Measurements from ENCODE around the gene OCA2. TPM values are rescaled to one million over a fixed set of nuclear protein-coding genes. Genes with fewer than 3 reads are reported as not detected.

The OCA2 gene
- total and polyA plus RNA-seq, 2 of the 13 experiments (the other 11 are each of a cell fraction or from before 2014, with no cell fraction given): 0.02 to 0.05 TPM

- H3K4me2 ChIP-seq (ENCODE audit: low read depth, low read length): no peak overlapping the region
- H3K9me3 ChIP-seq (ENCODE audit: low read length): no peaks in the 10 kb centered on the region
- no peak overlapping the region for H3K4me3 ChIP-seq (replicated peaks in 1 of 3; ENCODE audit: insufficient read depth in 1 of 3, low read depth in 2 of 3, low read length in 3 of 3)
- intact Hi-C loops (cut with micrococcal nuclease; ENCODE audit: unreplicated experiment) (no loop called here), in situ Hi-C loops (cut with HindIII; ENCODE audit: extremely low pct_ligation_motif_present, low pct_unique_long_range_greater_than_20kb) (no loop called here)
- ATAC-seq (no peak), FAIRE-seq (no peak), DNase-seq (ENCODE audit: low spot score) (no peak)
- H2AFZ ChIP-seq (ENCODE audit: low read length): no peak overlapping the region
- no peaks in the 10 kb centered on the region for H3K79me2 ChIP-seq (ENCODE audit: insufficient read depth, low read length)
- H3K9ac ChIP-seq (ENCODE audit: insufficient read depth, low read depth, low read length): no peak overlapping the region
- CTCF ChIA-PET (ENCODE audit: low intra/inter-chr PET ratio, low total read pairs): no interaction called here
- H3K27me3 ChIP-seq (ENCODE audit: control insufficient read depth in 1 of 2, insufficient read depth in 2 of 2, low read length in 2 of 2): peaks cover 8 to 57% of the 10 kb centered on the region in 2 experiments
- no TSS peak for BruUV-seq (replicated peaks)
- H3K36me3 ChIP-seq (replicated peaks in 1 of 2; ENCODE audit: control insufficient read depth in 1 of 2, insufficient read depth in 2 of 2, low read length in 2 of 2): no peaks in the 10 kb centered on the region
- H4K20me1 ChIP-seq (ENCODE audit: insufficient read depth, low read length): no peaks in the 10 kb centered on the region
- POLR2A ChIA-PET: no interaction called here
- peaks cover 18% of the 10 kb centered on the region for H3K4me1 ChIP-seq (ENCODE audit: insufficient read depth, low read length)
- TF ChIP-seq ZBTB7A (CRISPR knock-in tag; IDR thresholded peaks at IDR 0.05): no peak
- TF ChIP-seq HNRNPK (IDR thresholded peaks at IDR 0.05; ENCODE audit: low read depth, low read length, poor library complexity, severe bottlenecking): no peak
- no peak for TF ChIP-seq CENPBD1 (CRISPR knock-in tag; IDR thresholded peaks at IDR 0.05; ENCODE audit: borderline replicate concordance, low read depth)
- no peak for TF ChIP-seq ZNF883 (CRISPR knock-in tag; IDR thresholded peaks at IDR 0.05; ENCODE audit: not compliant biosample characterization)
- no peak for TF ChIP-seq ZNF281 (CRISPR knock-in tag; IDR thresholded peaks at IDR 0.05; ENCODE audit: borderline replicate concordance)
- WGBS (ENCODE audit: low lambda C conversion rate): 70% methylated on average over 8 of the region's 10 CpGs
- H3K27ac ChIP-seq (ENCODE audit: extremely low read length, insufficient read depth, low read length): no peak overlapping the region
Measured at GRCh38 chr15:28104326-28104725, 5.2 kb upstream of the OCA2 start.

All from HepG2 (cell line).